ENCODE measurements around the gene NAV2.

The NAV2 gene, protein sequence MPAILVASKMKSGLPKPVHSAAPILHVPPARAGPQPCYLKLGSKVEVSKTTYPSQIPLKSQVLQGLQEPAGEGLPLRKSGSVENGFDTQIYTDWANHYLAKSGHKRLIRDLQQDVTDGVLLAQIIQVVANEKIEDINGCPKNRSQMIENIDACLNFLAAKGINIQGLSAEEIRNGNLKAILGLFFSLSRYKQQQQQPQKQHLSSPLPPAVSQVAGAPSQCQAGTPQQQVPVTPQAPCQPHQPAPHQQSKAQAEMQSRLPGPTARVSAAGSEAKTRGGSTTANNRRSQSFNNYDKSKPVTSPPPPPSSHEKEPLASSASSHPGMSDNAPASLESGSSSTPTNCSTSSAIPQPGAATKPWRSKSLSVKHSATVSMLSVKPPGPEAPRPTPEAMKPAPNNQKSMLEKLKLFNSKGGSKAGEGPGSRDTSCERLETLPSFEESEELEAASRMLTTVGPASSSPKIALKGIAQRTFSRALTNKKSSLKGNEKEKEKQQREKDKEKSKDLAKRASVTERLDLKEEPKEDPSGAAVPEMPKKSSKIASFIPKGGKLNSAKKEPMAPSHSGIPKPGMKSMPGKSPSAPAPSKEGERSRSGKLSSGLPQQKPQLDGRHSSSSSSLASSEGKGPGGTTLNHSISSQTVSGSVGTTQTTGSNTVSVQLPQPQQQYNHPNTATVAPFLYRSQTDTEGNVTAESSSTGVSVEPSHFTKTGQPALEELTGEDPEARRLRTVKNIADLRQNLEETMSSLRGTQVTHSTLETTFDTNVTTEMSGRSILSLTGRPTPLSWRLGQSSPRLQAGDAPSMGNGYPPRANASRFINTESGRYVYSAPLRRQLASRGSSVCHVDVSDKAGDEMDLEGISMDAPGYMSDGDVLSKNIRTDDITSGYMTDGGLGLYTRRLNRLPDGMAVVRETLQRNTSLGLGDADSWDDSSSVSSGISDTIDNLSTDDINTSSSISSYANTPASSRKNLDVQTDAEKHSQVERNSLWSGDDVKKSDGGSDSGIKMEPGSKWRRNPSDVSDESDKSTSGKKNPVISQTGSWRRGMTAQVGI (N-terminal part only)

GRCh38 chr11:19712281-19713195, at the start of gene NAV2:
NAV2 (plus strand) TSS chr11:19712837; CDS start chr11:19713696, 859 bp downstream.
- ATAC-seq: peak; percentile 90
- TF ChIP-seq PATZ1 (CRISPR knock-in tag; IDR thresholded peaks at IDR 0.05; ENCODE audit: borderline replicate concordance) (peak; percentile 73), ESRRG (CRISPR knock-in tag; IDR thresholded peaks at IDR 0.05) (no peak), ZC3H10 (CRISPR knock-in tag; IDR thresholded peaks at IDR 0.05) (no peak), ZNF565 (CRISPR knock-in tag; conservative IDR thresholded peaks at IDR 0.05; ENCODE audit: low read depth) (0 out of 2 replicates have a peak, but pooled peaks have one; percentile 52), ARNTL (CRISPR knock-in tag; IDR thresholded peaks at IDR 0.05; ENCODE audit: borderline replicate concordance, low read depth) (no peak), POU6F1 (CRISPR knock-in tag; IDR thresholded peaks at IDR 0.05; ENCODE audit: borderline replicate concordance, low read depth) (0 out of 2 replicates have a peak, but pooled peaks have one; percentile 26), TCF4 (CRISPR knock-in tag; IDR thresholded peaks at IDR 0.05; ENCODE audit: borderline replicate concordance) (peak; percentile 46; the same call in 1 of the 2 replicates), ZNF70 (CRISPR knock-in tag; IDR thresholded peaks at IDR 0.05) (no peak), TSHZ2 (CRISPR knock-in tag; IDR thresholded peaks at IDR 0.05) (0 out of 2 replicates have a peak, but pooled peaks have one; percentile 7)

DNA sequence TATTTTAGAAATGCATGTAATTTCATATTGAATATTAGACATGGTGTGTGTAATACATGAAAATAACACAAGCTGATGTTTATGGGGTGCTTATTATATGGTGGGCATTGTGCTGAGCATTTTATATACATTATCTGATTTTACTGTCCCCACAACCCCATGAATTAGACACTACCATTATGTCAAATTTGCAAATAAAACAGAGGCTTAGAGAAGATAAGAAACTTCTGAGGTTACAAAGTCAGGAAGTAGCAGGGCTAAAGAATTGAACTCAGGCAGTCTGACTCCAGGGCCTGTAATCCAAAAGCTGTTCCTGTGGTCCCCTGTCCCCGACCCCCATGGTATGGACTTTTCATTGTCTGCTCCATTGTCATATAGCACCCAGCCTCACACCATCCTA, 49.4 kb upstream of the NAV2 start:
- TF ChIP-seq ZNF70 (CRISPR knock-in tag; IDR thresholded peaks at IDR 0.05): no peak
- TF ChIP-seq SNAI2 (CRISPR knock-in tag; IDR thresholded peaks at IDR 0.05): no peak
- no peak for TF ChIP-seq POU6F1 (CRISPR knock-in tag; IDR thresholded peaks at IDR 0.05; ENCODE audit: borderline replicate concordance, low read depth)
- TF ChIP-seq, protein P1, sequence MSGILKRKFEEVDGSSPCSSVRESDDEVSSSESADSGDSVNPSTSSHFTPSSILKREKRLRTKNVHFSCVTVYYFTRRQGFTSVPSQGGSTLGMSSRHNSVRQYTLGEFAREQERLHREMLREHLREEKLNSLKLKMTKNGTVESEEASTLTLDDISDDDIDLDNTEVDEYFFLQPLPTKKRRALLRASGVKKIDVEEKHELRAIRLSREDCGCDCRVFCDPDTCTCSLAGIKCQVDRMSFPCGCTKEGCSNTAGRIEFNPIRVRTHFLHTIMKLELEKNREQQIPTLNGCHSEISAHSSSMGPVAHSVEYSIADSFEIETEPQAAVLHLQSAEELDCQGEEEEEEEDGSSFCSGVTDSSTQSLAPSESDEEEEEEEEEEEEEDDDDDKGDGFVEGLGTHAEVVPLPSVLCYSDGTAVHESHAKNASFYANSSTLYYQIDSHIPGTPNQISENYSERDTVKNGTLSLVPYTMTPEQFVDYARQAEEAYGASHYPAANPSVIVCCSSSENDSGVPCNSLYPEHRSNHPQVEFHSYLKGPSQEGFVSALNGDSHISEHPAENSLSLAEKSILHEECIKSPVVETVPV (CRISPR knock-in tag; IDR thresholded peaks at IDR 0.05): no peak
- TF ChIP-seq ZNF565 (CRISPR knock-in tag; conservative IDR thresholded peaks at IDR 0.05; ENCODE audit: low read depth): no peak
- TF ChIP-seq ISL1 (CRISPR knock-in tag; IDR thresholded peaks at IDR 0.05): no peak
- no peak for ATAC-seq

Data from SK-N-SH treated with all-trans-retinoic acid at 6 μM for 48 hours (cell line).